SH-SY5Y (cell line): ENCODE data around the gene KIF20B.

Experiments
- GATA2 ChIP-seq: IDR thresholded peaks from 2 replicates; pipeline ENCODE4 v1.6.1; 2011; ENCODE audit warnings: mild to moderate bottlenecking, low read depth, low read length
- GATA3 ChIP-seq: IDR thresholded peaks from 2 replicates; pipeline ENCODE4 v1.6.1; 2011; ENCODE audit warnings: low read depth, mild to moderate bottlenecking, low read length, moderate library complexity

GRCh38 chr10:89783406-89783805, 82.0 kb downstream of the KIF20B start:
- no peak for TF ChIP-seq GATA2
- no peak for TF ChIP-seq GATA3
